ENCODE measurements around the gene FAM162B.

Gene FAM162B

DNA sequence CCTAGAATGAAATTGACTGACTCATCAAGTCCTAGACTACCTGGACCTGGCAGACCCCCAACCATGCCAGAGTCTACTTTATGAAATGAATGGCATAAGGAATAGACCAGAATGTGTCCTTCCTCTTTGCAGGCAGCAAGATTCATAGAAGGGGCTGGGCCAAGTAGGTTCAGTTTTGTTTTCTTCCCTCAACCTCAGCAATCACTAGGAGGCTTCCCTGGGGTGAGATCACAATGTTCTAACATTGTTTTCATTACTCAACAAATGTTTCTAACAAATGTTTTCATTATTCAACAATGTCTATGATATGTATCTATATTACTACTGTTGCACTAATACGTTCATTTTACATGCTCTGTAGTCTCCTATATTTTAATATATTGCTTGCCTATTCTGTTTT is 8.4 kb upstream of the FAM162B start:
- no CpG with 5 or more reads among the region's 1 CpG for WGBS (ENCODE audit: extremely low coverage, insufficient coverage, insufficient read length)

DNA sequence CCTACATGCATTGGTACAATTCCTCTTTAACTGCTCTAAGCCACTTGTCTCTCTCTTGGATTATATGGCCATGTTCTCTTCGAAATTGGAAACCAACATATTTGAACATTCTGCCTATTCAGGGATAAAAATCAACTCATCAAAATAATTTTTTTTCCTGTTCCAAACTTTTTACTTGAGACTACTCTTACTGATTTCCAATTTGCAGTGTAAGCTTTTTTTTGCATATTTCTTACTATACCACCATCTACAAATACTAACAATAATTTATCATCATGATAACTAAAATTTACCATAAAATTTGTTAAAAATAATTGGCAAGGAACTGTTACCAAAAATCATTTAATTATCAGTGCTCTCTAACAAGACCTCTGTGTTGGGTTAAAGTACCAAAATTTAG is 6.9 kb upstream of the FAM162B start:
- H3K4me3 ChIP-seq (ENCODE audit: low read depth, low read length), result no peak overlapping the region
- H3K4me1 ChIP-seq (ENCODE audit: control insufficient read depth in 1 of 2, insufficient read depth in 2 of 2, low read length in 2 of 2), result no peaks in the 10 kb centered on the region
- no peak overlapping the region for H4K8ac ChIP-seq (ENCODE audit: low read depth, low read length)
- no CpG with 5 or more reads among the region's 1 CpG for WGBS (ENCODE audit: extremely low coverage, insufficient coverage, insufficient read length)
- no peak overlapping the region for H2BK5ac ChIP-seq (ENCODE audit: low read depth, low read length, poor library complexity)
- H4K91ac ChIP-seq (ENCODE audit: low read depth, low read length), result no peak overlapping the region
- H3K9ac ChIP-seq (ENCODE audit: low read length), result no peak overlapping the region
- no peak overlapping the region for H2AFZ ChIP-seq (ENCODE audit: insufficient read depth, low read length, poor library complexity)
- H3K18ac ChIP-seq (ENCODE audit: low read length), result no peak overlapping the region
- no peak overlapping the region for H3K23ac ChIP-seq (ENCODE audit: low read length)
- H2BK12ac ChIP-seq (ENCODE audit: low read length), result no peak overlapping the region
- no peak overlapping the region for H3K4me2 ChIP-seq (ENCODE audit: low read length)
- no peak overlapping the region for H3K14ac ChIP-seq (ENCODE audit: low read length)
- H3K9me3 ChIP-seq (ENCODE audit: insufficient read depth, low read depth, low read length), result no peaks in the 10 kb centered on the region
- no peaks in the 10 kb centered on the region for H3K36me3 ChIP-seq (ENCODE audit: control insufficient read depth in 1 of 2, insufficient read depth in 2 of 2, low read length in 2 of 2)
- DNase-seq, result no peak
- no peak overlapping the region for H3K4ac ChIP-seq (ENCODE audit: low read depth, low read length)
- no peaks in the 10 kb centered on the region for H3K79me1 ChIP-seq (ENCODE audit: low read length)
- no peak overlapping the region for H4K12ac ChIP-seq (ENCODE audit: low read depth, low read length)
- no peak overlapping the region for H2BK120ac ChIP-seq (ENCODE audit: insufficient read depth, low read length, poor library complexity)
- H3K79me2 ChIP-seq (ENCODE audit: control insufficient read depth, insufficient read depth, low read length, poor library complexity), result no peaks in the 10 kb centered on the region
- H3K27ac ChIP-seq (ENCODE audit: low read depth, low read length), result no peak overlapping the region
- H3K27me3 ChIP-seq (ENCODE audit: insufficient read depth, low read length), result no peaks in the 10 kb centered on the region
- H2AK5ac ChIP-seq (ENCODE audit: low read length), result no peak overlapping the region

More for the DNA sequence above, 8.4 kb upstream of the FAM162B start:
- Histone ChIP-seq H2AFZ (ENCODE audit: insufficient read depth, low read length, poor library complexity) (no peak overlapping the region), H3K4me3 (ENCODE audit: low read depth, low read length) (no peak overlapping the region), H3K36me3 (ENCODE audit: control insufficient read depth in 1 of 2, insufficient read depth in 2 of 2, low read length in 2 of 2) (no peaks in the 10 kb centered on the region), H2AK5ac (ENCODE audit: low read length) (no peak overlapping the region), H2BK5ac (ENCODE audit: low read depth, low read length, poor library complexity) (no peak overlapping the region), H2BK12ac (ENCODE audit: low read length) (no peak overlapping the region), H3K23ac (ENCODE audit: low read length) (no peak overlapping the region), H4K91ac (ENCODE audit: low read depth, low read length) (no peak overlapping the region), H3K79me1 (ENCODE audit: low read length) (no peaks in the 10 kb centered on the region), H3K9ac (ENCODE audit: low read length) (no peak overlapping the region), H3K4me2 (ENCODE audit: low read length) (no peak overlapping the region), H2BK120ac (ENCODE audit: insufficient read depth, low read length, poor library complexity) (no peak overlapping the region), H3K9me3 (ENCODE audit: insufficient read depth, low read depth, low read length) (no peaks in the 10 kb centered on the region), H4K8ac (ENCODE audit: low read depth, low read length) (no peak overlapping the region), H3K27ac (ENCODE audit: low read depth, low read length) (no peak overlapping the region), H3K14ac (ENCODE audit: low read length) (no peak overlapping the region), H3K4ac (ENCODE audit: low read depth, low read length) (no peak overlapping the region), H3K27me3 (ENCODE audit: insufficient read depth, low read length) (no peaks in the 10 kb centered on the region), H4K12ac (ENCODE audit: low read depth, low read length) (no peak overlapping the region), H3K79me2 (ENCODE audit: control insufficient read depth, insufficient read depth, low read length, poor library complexity) (no peaks in the 10 kb centered on the region), H3K18ac (ENCODE audit: low read length) (no peak overlapping the region), H3K4me1 (ENCODE audit: control insufficient read depth in 1 of 2, insufficient read depth in 2 of 2, low read length in 2 of 2) (no peaks in the 10 kb centered on the region)
- DNase-seq, result no peak

DNA sequence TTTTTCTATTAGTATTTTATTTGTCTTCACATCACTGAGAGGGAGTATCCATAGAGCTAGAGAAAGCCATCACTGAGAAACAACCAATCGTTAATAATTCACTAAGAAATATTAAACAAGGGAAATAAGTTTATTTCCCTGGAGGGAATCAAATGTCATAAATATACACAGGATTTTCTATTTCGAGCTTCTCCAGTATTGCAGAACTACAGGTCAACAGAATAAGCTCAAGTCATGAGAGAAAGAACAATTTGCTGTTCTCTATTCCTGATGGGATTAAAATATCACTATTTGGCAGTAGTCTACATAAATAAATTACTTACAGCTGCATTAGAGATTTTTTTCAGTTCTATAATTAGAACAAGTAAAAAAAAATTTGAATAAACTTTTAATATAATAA is 2.2 kb upstream of the FAM162B start:
- peaks cover 6 to 10% of the 10 kb centered on the region in 2 experiments for H3K4me1 ChIP-seq (ENCODE audit: control insufficient read depth in 1 of 2, insufficient read depth in 2 of 2, low read length in 2 of 2)
- no peak overlapping the region for H3K9ac ChIP-seq (ENCODE audit: low read length)
- H3K36me3 ChIP-seq (ENCODE audit: control insufficient read depth in 1 of 2, insufficient read depth in 2 of 2, low read length in 2 of 2), result no peaks in the 10 kb centered on the region
- H3K79me2 ChIP-seq (ENCODE audit: control insufficient read depth, insufficient read depth, low read length, poor library complexity), result no peaks in the 10 kb centered on the region
- H4K8ac ChIP-seq (ENCODE audit: low read depth, low read length), result no peak overlapping the region
- H3K18ac ChIP-seq (ENCODE audit: low read length), result no peak overlapping the region
- H3K4ac ChIP-seq (ENCODE audit: low read depth, low read length), result no peak overlapping the region
- H3K9me3 ChIP-seq (ENCODE audit: insufficient read depth, low read depth, low read length), result no peaks in the 10 kb centered on the region
- DNase-seq, result no peak
- no peak overlapping the region for H2AFZ ChIP-seq (ENCODE audit: insufficient read depth, low read length, poor library complexity)
- no peak overlapping the region for H3K14ac ChIP-seq (ENCODE audit: low read length)
- H3K4me3 ChIP-seq (ENCODE audit: low read depth, low read length), result no peak overlapping the region
- no peak overlapping the region for H2BK5ac ChIP-seq (ENCODE audit: low read depth, low read length, poor library complexity)
- no peak overlapping the region for H3K27ac ChIP-seq (ENCODE audit: low read depth, low read length)
- no peaks in the 10 kb centered on the region for H3K79me1 ChIP-seq (ENCODE audit: low read length)
- H4K91ac ChIP-seq (ENCODE audit: low read depth, low read length), result no peak overlapping the region
- H3K27me3 ChIP-seq (ENCODE audit: insufficient read depth, low read length), result peaks cover 16% of the 10 kb centered on the region
- H2BK12ac ChIP-seq (ENCODE audit: low read length), result no peak overlapping the region
- no peak overlapping the region for H2AK5ac ChIP-seq (ENCODE audit: low read length)
- no peak overlapping the region for H3K23ac ChIP-seq (ENCODE audit: low read length)
- no peak overlapping the region for H3K4me2 ChIP-seq (ENCODE audit: low read length)
- no peak overlapping the region for H4K12ac ChIP-seq (ENCODE audit: low read depth, low read length)
- no peak overlapping the region for H2BK120ac ChIP-seq (ENCODE audit: insufficient read depth, low read length, poor library complexity)
- no CpG with 5 or more reads among the region's 2 CpGs for WGBS (ENCODE audit: extremely low coverage, insufficient coverage, insufficient read length)

DNA sequence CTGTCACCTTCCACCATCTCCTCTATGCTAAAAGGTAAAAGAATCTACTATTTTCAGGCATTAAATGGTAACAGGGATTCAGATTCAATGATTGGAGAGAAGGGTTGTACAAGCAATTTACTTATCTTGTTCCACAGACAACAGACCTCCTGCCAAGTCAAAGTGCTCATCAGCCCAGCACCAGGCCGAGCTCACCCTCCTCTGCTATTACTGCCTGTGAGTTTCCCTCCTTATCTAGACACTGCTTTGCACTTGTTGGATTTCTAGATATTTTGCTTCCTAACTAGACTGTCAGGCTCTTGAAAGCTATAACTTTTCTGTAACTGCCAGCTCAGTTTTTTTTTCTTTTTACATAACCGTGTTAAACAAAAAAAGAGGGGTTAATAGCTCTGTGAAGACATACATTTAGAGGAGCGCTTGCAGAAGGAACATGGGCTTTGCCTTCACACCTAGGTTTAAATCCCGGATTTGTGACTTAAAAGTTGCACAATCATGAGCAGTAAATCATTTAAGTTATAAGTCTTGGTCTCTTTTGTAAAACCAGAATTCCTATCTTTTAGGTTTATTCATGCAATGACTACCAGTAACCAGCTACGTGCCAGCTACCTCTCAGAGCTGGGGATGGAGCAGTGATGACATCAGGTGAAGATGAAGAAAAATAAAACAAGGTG is 1.1 kb upstream of the FAM162B start:
- Histone ChIP-seq H2AK5ac (ENCODE audit: low read length) (no peak overlapping the region), H3K27me3 (ENCODE audit: insufficient read depth, low read length) (peaks cover 16% of the 10 kb centered on the region), H3K4me1 (ENCODE audit: control insufficient read depth in 1 of 2, insufficient read depth in 2 of 2, low read length in 2 of 2) (peaks cover 6 to 10% of the 10 kb centered on the region in 2 experiments), H3K79me2 (ENCODE audit: control insufficient read depth, insufficient read depth, low read length, poor library complexity) (no peaks in the 10 kb centered on the region), H2AFZ (ENCODE audit: insufficient read depth, low read length, poor library complexity) (no peak overlapping the region), H3K4ac (ENCODE audit: low read depth, low read length) (no peak overlapping the region), H3K9ac (ENCODE audit: low read length) (no peak overlapping the region), H2BK12ac (ENCODE audit: low read length) (no peak overlapping the region), H3K4me3 (ENCODE audit: low read depth, low read length) (no peak overlapping the region), H3K14ac (ENCODE audit: low read length) (no peak overlapping the region), H2BK5ac (ENCODE audit: low read depth, low read length, poor library complexity) (no peak overlapping the region), H3K9me3 (ENCODE audit: insufficient read depth, low read depth, low read length) (no peaks in the 10 kb centered on the region), H3K4me2 (ENCODE audit: low read length) (no peak overlapping the region), H4K91ac (ENCODE audit: low read depth, low read length) (no peak overlapping the region), H4K12ac (ENCODE audit: low read depth, low read length) (no peak overlapping the region), H2BK120ac (ENCODE audit: insufficient read depth, low read length, poor library complexity) (no peak overlapping the region), H3K18ac (ENCODE audit: low read length) (no peak overlapping the region), H3K79me1 (ENCODE audit: low read length) (no peaks in the 10 kb centered on the region), H4K8ac (ENCODE audit: low read depth, low read length) (no peak overlapping the region), H3K36me3 (ENCODE audit: control insufficient read depth in 1 of 2, insufficient read depth in 2 of 2, low read length in 2 of 2) (no peaks in the 10 kb centered on the region), H3K27ac (ENCODE audit: low read depth, low read length) (no peak overlapping the region), H3K23ac (ENCODE audit: low read length) (no peak overlapping the region)
- DNase-seq, result no peak
- no CpG with 5 or more reads among the region's 5 CpGs for WGBS (ENCODE audit: extremely low coverage, insufficient coverage, insufficient read length)
